Prostate gland (tissue), 2 donors: ENCODE results near the gene RARA.

Experiments used
- CTCF ChIP-seq, 4 experiments: fragments of 200-600 bp in 2 of 4; fragments of 450-650 bp in 2 of 4; sonication (generic) in 2 of 4; IDR thresholded peaks; 1 replicate in 3 of 4; 2 replicates in 1 of 4; pipeline ENCODE4 v1.5.1; 2016 to 2019; ENCODE audit warnings: antibody characterized with exemption in 4 of 4, mild to moderate bottlenecking in 2 of 4, moderate library complexity in 2 of 4
- POLR2A ChIP-seq: fragments of 450-650 bp; IDR thresholded peaks from one replicate; pipeline ENCODE4 v1.6.1; 2016; ENCODE audit warnings: antibody characterized with exemption, mild to moderate bottlenecking

- TF ChIP-seq CTCF (IDR thresholded peaks at IDR 0.05) (no peak), POLR2A (no peak)
These were observed 24.8 kb upstream of the RARA start for GRCh38 chr17:40284085-40284713.
